ENCODE data around the gene ZMYM4. TPM values are rescaled to one million over a fixed set of nuclear protein-coding genes. Genes with fewer than 3 reads are reported as not detected.

The ZMYM4 gene
- total RNA-seq = 81.1 TPM

GRCh38 chr1:35268282-35269200, at the start of gene ZMYM4:
ZMYM4 (plus strand) TSS chr1:35268709; CDS start chr1:35269047, 338 bp downstream.

Other genes starting within 250 kb of the ZMYM4 start
- 31.0 TPM for gene ZMYM6, start 236.8 kb upstream of the ZMYM4 start, total RNA-seq
- gene ZMYM1, start 189.3 kb upstream of the ZMYM4 start, total RNA-seq = 40.4 TPM
- gene SFPQ, start 75.6 kb upstream of the ZMYM4 start, total RNA-seq = 363 TPM

Measured in camera-type eye (tissue), 1 donor.